Activated CD8-positive, alpha-beta memory T cell treated with anti-CD3 and anti-CD28 coated beads, Interleukin-2, amount 10 ng/mL, durations not matched to agents 7 days and 5 days (primary cell): ENCODE data around the gene CASK. TPM values are rescaled to one million over a fixed set of nuclear protein-coding genes. Genes with fewer than 3 reads are reported as not detected.
"Not testable (repeated sequence)": the region's sequence is repeated elsewhere in the genome, so short reads cannot be mapped to it uniquely, and the experiment has no call there.

Source experiments
- ATAC-seq: fragments of 150-1000 bp; cut with Tn5 transposase; one replicate; pipeline ENCODE4 v1.10.0; 2021; ENCODE audit warnings: moderate library complexity
- CTCF ChIA-PET: fragments of 350-600 bp; sonication (Branson Sonifier 250); formaldehyde crosslinking; loops from one replicate; lab custom pipeline; 2021; ENCODE audit warnings: antibody characterized with exemption; lab: Charles Lee
- DNase-seq: peaks from one replicate; pipeline ENCODE4 v3.0.0-alpha.2; 2020
- H3K27ac Mint-ChIP-seq: one replicate; pipeline ENCODE4 v1.8.0; 2021; ENCODE audit warnings: mild to moderate bottlenecking, mixed read lengths
- H3K27me3 Mint-ChIP-seq: one replicate; pipeline ENCODE4 v1.8.0; 2021; ENCODE audit warnings: mixed read lengths
- H3K36me3 Mint-ChIP-seq: one replicate; pipeline ENCODE4 v1.8.0; 2021; ENCODE audit warnings: mild to moderate bottlenecking, mixed read lengths
- H3K4me1 Mint-ChIP-seq: one replicate; pipeline ENCODE4 v1.8.0; 2021; ENCODE audit warnings: mixed read lengths
- H3K4me3 Mint-ChIP-seq: one replicate; pipeline ENCODE4 v1.8.0; 2021; ENCODE audit warnings: mild to moderate bottlenecking, moderate library complexity, mixed read lengths
- H3K9me3 Mint-ChIP-seq: one replicate; pipeline ENCODE4 v1.8.0; 2022; ENCODE audit warnings: low read depth, mixed read lengths
- total RNA-seq, 2 experiments: library from RNA; stranded (reverse); gene quantifications; one replicate each; pipeline ENCODE4 v1.2.3, GENCODE V29; 2021

CASK gene
- total RNA-seq, 2 experiments from 2014 or later = 30.2 to 40.0 TPM

- H3K27me3 Mint-ChIP-seq = no peaks in the 10 kb centered on the region
- H3K27ac Mint-ChIP-seq = no peak overlapping the region
Observed at GRCh38 chrX:41732260-41732659, 191.1 kb downstream of the CASK start.

GRCh38 chrX:41730081-41730480, 193.3 kb downstream of the CASK start:
- DNase-seq (no peak), ATAC-seq (no peak)
- H3K9me3 Mint-ChIP-seq = no peaks in the 10 kb centered on the region
- peaks cover 9% of the 10 kb centered on the region for H3K36me3 Mint-ChIP-seq
- CTCF ChIA-PET = interaction anchor here (1.8 kb wide), 1 partner anchor 29 kb away, joined by 4 read pairs; no protein-coding TSS in a partner anchor
- no peaks in the 10 kb centered on the region for H3K27me3 Mint-ChIP-seq
- H3K4me3 Mint-ChIP-seq = no peak overlapping the region
- no peak overlapping the region for H3K27ac Mint-ChIP-seq
- peaks cover 30% of the 10 kb centered on the region for H3K4me1 Mint-ChIP-seq

More at GRCh38 chrX:41732260-41732659, 191.1 kb downstream of the CASK start:
- DNase-seq (no peak), ATAC-seq (no peak)
- H3K9me3 Mint-ChIP-seq = no peaks in the 10 kb centered on the region
- peaks cover 9% of the 10 kb centered on the region for H3K36me3 Mint-ChIP-seq
- no peak overlapping the region for H3K4me3 Mint-ChIP-seq
- CTCF ChIA-PET = interaction anchor here (0.7 kb wide), 1 partner anchor 1237 kb away, joined by 4 read pairs; no protein-coding TSS in a partner anchor
- peaks cover 43% of the 10 kb centered on the region for H3K4me1 Mint-ChIP-seq

GRCh38 chrX:41728125-41728524, 195.2 kb downstream of the CASK start:
- no peaks in the 10 kb centered on the region for H3K27me3 Mint-ChIP-seq
- H3K27ac Mint-ChIP-seq = no peak overlapping the region
- CTCF ChIA-PET = no interaction called here
- H3K36me3 Mint-ChIP-seq = peaks cover 9% of the 10 kb centered on the region
- no peaks in the 10 kb centered on the region for H3K9me3 Mint-ChIP-seq
- DNase-seq = no peak
- no peak for ATAC-seq
- no peak overlapping the region for H3K4me3 Mint-ChIP-seq
- H3K4me1 Mint-ChIP-seq = peaks cover 30% of the 10 kb centered on the region

GRCh38 chrX:41723826-41724225, 199.5 kb downstream of the CASK start, which contains the start of gene GPR82:
GPR82 (plus strand) TSS chrX:41724181; CDS start chrX:41727027, 2,846 bp downstream.
- H3K4me3 Mint-ChIP-seq = no peak within 1 kb of the TSS
- H3K27me3 Mint-ChIP-seq = no peaks in the 10 kb centered on the region
- H3K9me3 Mint-ChIP-seq = no peaks in the 10 kb centered on the region
- CTCF ChIA-PET = no interaction called here
- H3K36me3 Mint-ChIP-seq = peaks cover 14% of the 10 kb centered on the region
- peaks cover 56% of the 10 kb centered on the region for H3K4me1 Mint-ChIP-seq
- peak within 1 kb of the TSS; percentile 49 for H3K27ac Mint-ChIP-seq
- ATAC-seq = no peak
- DNase-seq = no peak

- DNase-seq (no peak), ATAC-seq (no peak)
- Mint-ChIP-seq H3K4me3 (no peak overlapping the region), H3K27me3 (no peaks in the 10 kb centered on the region), H3K27ac (peak overlapping the region; percentile 49), H3K36me3 (peaks cover 21% of the 10 kb centered on the region), H3K9me3 (no peaks in the 10 kb centered on the region), H3K4me1 (peaks cover 57% of the 10 kb centered on the region)
- CTCF ChIA-PET = no interaction called here
Observed at GRCh38 chrX:41722816-41723618, 200.3 kb downstream of the CASK start.

- Mint-ChIP-seq H3K36me3 (peaks cover 25% of the 10 kb centered on the region), H3K27ac (peak overlapping the region; percentile 69), H3K4me1 (peaks cover 54% of the 10 kb centered on the region), H3K4me3 (no peak overlapping the region), H3K27me3 (no peaks in the 10 kb centered on the region), H3K9me3 (no peaks in the 10 kb centered on the region)
- no peak for DNase-seq
- CTCF ChIA-PET = no interaction called here
- ATAC-seq = no peak
Observed at GRCh38 chrX:41722214-41722613, 201.1 kb downstream of the CASK start.

- Mint-ChIP-seq H3K4me1 (peaks cover 59% of the 10 kb centered on the region), H3K27ac (peak overlapping the region; percentile 69), H3K36me3 (peaks cover 30% of the 10 kb centered on the region), H3K4me3 (no peak overlapping the region), H3K9me3 (no peaks in the 10 kb centered on the region), H3K27me3 (no peaks in the 10 kb centered on the region)
- ATAC-seq (peak; percentile 43), DNase-seq (no peak)
- CTCF ChIA-PET = no interaction called here
Observed at GRCh38 chrX:41721590-41721989, 201.8 kb downstream of the CASK start.

- Mint-ChIP-seq H3K9me3 (no peaks in the 10 kb centered on the region), H3K4me1 (peaks cover 68% of the 10 kb centered on the region), H3K36me3 (peaks cover 30% of the 10 kb centered on the region), H3K27me3 (no peaks in the 10 kb centered on the region), H3K27ac (peak overlapping the region; percentile 78), H3K4me3 (no peak overlapping the region)
- DNase-seq (peak; percentile 89), ATAC-seq (peak; percentile 90)
- CTCF ChIA-PET = no interaction called here
Observed at GRCh38 chrX:41720125-41720779, 203.1 kb downstream of the CASK start.

- ATAC-seq, H3K9me3 Mint-ChIP-seq, H3K27me3 Mint-ChIP-seq, CTCF ChIA-PET, DNase-seq, H3K4me3 Mint-ChIP-seq: not testable (repeated sequence)
- Mint-ChIP-seq H3K36me3 (peaks cover 31% of the 10 kb centered on the region), H3K4me1 (peaks cover 68% of the 10 kb centered on the region), H3K27ac (peak overlapping the region; percentile 71)
Observed at GRCh38 chrX:41719610-41720009, 203.7 kb downstream of the CASK start.

GRCh38 chrX:41718481-41719235, 204.7 kb downstream of the CASK start:
- peaks cover 61% of the 10 kb centered on the region for H3K4me1 Mint-ChIP-seq
- CTCF ChIA-PET = no interaction called here
- no peaks in the 10 kb centered on the region for H3K27me3 Mint-ChIP-seq
- H3K9me3 Mint-ChIP-seq = no peaks in the 10 kb centered on the region
- no peak overlapping the region for H3K27ac Mint-ChIP-seq
- ATAC-seq (no peak), DNase-seq (no peak)
- H3K4me3 Mint-ChIP-seq = no peak overlapping the region
- peaks cover 37% of the 10 kb centered on the region for H3K36me3 Mint-ChIP-seq

- CTCF ChIA-PET = no interaction called here
- Mint-ChIP-seq H3K4me3 (no peak overlapping the region), H3K27me3 (no peaks in the 10 kb centered on the region), H3K27ac (no peak overlapping the region), H3K36me3 (peaks cover 42% of the 10 kb centered on the region), H3K4me1 (peaks cover 44% of the 10 kb centered on the region), H3K9me3 (no peaks in the 10 kb centered on the region)
- ATAC-seq = no peak
- no peak for DNase-seq
Observed at GRCh38 chrX:41716767-41717473, 206.4 kb downstream of the CASK start.

GRCh38 chrX:41716222-41716621, 207.1 kb downstream of the CASK start:
- DNase-seq (no peak), ATAC-seq (no peak)
- Mint-ChIP-seq H3K4me1 (peaks cover 43% of the 10 kb centered on the region), H3K4me3 (no peak overlapping the region), H3K9me3 (no peaks in the 10 kb centered on the region), H3K36me3 (peaks cover 42% of the 10 kb centered on the region), H3K27me3 (no peaks in the 10 kb centered on the region), H3K27ac (peak overlapping the region; percentile 7)
- CTCF ChIA-PET = no interaction called here
